GM12874 (cell line): Measurements from ENCODE around the gene PURB.

Experiments used
- TF ChIP-seq, protein P1 (sequence below): IDR thresholded peaks from 2 replicates; pipeline ENCODE4 v1.5.1; 2011; ENCODE audit warnings: low read depth, mild to moderate bottlenecking, control low read depth, low read length, moderate library complexity; ENCODE audit not compliant: insufficient read depth

Gene PURB

DNA sequence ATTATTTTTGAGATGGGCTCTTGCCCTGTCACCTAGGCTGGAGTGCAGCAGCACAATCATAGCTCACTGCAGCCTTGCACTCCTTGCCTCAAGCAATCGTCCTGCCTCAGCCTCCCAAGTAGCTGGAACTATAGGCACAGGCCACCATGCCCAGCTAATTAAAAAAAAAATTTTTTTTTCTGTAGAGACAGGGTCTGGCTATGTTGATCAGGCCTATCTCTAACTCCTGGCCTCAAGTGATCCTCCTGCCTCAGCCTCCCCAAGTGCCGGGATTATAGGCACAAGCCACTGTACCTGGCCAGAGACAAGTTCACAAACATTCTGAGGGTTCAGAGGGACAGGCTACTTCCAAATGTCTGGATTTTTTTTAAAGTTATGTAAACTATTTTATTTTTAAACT is 32.1 kb upstream of the PURB start:
- TF ChIP-seq, protein P1, sequence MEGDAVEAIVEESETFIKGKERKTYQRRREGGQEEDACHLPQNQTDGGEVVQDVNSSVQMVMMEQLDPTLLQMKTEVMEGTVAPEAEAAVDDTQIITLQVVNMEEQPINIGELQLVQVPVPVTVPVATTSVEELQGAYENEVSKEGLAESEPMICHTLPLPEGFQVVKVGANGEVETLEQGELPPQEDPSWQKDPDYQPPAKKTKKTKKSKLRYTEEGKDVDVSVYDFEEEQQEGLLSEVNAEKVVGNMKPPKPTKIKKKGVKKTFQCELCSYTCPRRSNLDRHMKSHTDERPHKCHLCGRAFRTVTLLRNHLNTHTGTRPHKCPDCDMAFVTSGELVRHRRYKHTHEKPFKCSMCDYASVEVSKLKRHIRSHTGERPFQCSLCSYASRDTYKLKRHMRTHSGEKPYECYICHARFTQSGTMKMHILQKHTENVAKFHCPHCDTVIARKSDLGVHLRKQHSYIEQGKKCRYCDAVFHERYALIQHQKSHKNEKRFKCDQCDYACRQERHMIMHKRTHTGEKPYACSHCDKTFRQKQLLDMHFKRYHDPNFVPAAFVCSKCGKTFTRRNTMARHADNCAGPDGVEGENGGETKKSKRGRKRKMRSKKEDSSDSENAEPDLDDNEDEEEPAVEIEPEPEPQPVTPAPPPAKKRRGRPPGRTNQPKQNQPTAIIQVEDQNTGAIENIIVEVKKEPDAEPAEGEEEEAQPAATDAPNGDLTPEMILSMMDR = no peak

DNA sequence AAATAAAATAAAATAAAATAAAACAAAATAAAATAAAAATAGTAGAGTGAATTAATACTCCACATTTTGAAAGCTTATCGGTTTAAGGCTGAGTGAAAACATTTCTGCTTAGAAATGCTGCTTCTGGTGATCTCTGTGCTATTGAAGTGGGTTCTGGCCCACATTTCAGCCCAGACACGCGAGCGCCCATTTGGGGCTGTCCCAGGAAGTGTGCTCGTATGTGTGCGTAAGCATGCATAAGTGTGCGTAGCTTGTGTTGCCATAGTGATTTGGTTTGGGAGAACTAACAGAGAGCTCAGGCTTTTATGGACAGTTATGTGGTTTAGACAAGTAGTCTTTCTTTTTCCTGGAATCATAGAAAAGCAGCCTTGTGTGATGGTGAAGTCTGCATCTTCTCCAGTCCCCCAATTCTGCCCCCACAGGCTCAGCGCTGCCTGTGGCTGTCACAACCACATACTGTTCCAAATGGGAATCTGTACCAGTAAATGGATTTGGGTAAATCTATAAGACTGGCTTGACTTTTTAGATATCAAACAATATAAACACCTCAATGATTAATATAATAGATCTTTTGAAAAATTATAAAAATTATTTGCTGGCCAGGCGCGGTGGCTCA is 29.8 kb upstream of the PURB start:
- TF ChIP-seq, protein P1 = no peak

DNA sequence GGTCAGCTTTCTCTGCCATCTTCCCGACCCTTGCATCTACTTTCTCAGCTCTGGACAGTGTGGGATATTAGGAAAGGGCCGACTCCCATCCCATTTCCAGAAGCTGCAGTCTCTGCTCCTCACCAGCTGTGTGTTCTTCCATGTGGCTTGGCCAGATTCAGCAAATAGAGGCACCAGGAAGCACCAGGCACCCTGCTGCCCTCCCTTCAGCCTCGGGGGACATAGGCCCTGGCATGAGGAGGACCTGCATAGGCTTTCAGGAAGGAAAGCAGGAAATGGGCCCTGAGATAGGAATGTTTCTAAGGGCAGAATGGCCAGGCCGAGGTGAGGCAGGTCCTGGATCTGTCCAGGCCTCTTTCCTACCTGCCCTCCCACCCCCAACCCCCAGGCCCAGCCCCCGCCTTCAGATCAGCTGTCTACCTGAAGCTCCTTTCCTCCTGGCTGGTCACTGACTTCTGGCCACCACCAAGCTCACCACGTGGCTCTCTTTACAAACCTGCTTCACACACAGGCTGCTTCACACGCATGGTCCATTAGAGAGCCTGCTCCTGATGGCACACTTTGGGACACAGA is 27.5 kb upstream of the PURB start:
- TF ChIP-seq, protein P1 = no peak

DNA sequence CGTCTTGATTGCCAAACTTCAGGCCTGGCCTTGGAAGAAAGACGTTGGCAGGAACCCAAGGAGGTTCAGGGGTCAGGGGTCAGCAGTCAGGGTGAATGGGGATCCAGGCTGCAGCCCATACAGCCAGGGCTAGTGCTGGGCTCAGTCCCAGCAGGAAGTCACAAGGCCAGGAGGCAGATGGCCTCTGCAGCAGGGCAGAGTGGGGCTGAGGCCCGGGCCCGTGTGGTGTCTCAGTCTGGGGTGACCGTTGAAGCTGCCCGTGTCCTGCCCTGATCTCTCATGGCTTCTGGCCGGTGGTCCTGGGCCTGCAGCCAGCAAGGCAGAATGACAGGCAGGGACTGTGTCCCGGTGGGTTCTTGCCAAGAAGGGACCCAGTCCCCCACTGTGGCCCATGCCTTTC is 26.6 kb upstream of the PURB start:
- TF ChIP-seq, protein P1 = no peak

DNA sequence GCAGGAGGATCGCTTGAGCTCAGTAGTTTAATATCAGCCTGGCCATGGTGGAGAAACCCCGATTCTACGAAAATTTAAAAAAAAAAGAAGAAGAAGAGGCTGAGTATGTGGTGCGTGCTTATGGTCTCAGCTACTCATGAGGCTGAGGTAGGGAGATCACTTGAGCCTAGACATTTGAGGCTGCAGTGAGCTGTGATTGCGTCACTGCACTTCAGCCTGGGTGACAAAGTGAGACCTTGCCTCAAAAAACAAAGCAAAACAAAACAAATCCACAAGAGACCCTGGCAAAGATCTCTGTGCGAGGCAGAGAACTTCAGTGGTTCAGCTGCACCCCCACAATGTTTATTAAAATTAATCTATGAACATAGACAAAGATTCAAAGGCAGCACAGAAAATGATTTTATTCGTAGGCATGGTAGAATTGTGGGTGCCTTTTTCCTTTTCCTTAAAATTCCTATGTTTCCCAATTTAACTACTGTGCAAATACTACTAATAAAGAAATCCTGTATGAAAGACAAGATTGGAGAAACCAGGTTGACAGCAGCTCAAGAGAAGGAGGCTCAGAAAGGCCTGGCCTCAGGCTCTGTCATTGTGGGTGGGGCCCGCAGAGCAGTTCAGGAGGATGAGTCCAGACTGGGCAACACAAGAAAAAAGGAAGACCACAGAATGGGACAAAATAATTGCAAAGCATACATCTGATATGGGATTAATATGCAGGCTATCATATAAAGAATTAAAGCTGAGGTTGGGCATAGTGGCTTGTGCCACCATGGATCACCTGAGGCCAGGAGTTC is 24.5 kb upstream of the PURB start:
- TF ChIP-seq, protein P1 = no peak

DNA sequence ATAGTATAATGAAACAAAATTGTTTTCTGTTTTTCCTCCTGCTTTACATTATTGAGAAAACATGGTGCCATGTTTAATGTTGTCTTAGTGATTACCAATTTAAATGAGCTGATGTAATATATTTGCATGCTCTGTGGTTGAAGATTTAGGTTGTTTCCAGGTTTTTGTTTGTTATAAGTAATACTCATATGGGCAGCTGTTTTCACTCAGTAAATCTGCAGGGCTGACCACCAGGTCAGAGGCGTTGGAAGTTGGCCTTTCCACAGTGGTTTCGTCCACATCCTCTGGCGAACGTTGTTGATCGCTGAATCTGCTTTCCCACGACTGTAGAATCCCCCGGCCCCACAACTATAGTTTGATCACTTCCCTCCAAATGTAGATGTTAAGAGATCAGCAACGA is 21.6 kb upstream of the PURB start:
- TF ChIP-seq, protein P1 = no peak

DNA sequence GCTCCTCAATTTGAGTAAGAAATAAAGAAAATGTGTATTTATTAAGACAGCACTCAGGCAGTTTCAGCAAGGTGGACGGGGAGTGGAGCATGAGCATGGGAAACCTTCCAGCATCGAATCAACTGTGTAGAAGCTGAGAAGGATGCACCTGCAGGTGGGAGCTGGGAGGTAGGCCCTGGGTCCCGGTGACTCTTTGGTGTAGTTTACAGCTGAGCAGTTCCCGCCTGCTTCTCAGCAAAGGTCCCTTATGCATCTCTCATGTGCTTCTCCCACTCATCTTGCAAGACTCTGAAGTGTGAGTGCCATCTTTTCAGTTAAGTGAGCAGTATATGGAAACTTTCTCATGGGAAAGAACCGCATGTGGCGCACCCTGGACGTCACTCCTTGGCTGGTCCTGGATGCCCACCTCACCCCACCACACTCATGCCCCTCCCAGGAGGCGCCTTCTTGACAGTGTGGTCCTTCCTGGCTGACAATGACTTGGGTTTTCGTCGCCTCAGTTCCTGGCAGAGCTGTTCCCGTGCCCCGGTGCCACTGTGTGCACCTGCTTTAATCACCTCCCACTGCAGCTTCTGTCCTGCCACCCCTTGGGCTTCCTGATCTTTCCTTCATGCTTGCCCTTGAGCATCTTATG is 19.8 kb upstream of the PURB start:
- TF ChIP-seq, protein P1 = no peak
